Stimulated activated CD8-positive, alpha-beta memory T cell treated with anti-CD3 and anti-CD28 coated beads, Interleukin-4, amount 100 ng/mL, for 1 hour (primary cell): ENCODE measurements around the gene ARHGAP31.

Experiments
- DNase-seq, 2 donors: peaks; one replicate each; pipeline ENCODE4 v3.0.0-alpha.2; 2020; ENCODE audit warnings: low read depth in 2 of 2, low spot score in 1 of 2

Gene ARHGAP31

DNA sequence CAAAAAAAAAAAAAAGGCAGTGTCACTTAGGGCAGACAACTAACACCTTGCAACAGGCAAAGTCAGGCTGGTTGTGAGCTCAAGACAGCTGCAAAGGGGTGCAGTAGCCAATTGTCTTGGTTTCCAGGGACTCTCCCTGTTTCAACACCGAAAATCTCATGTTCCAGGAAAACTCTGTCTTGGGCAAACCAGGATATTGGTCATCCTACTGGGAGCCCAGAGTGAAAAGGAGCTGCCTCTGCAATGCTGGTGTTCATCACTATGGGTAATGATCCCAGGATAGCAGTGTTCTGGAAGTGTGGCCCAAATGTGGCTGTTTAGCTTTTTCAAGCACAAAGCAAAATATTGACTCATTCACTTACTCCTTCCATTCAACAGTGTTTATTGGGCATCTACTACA, 82.6 kb downstream of the ARHGAP31 start:
- DNase-seq, result no peak

DNA sequence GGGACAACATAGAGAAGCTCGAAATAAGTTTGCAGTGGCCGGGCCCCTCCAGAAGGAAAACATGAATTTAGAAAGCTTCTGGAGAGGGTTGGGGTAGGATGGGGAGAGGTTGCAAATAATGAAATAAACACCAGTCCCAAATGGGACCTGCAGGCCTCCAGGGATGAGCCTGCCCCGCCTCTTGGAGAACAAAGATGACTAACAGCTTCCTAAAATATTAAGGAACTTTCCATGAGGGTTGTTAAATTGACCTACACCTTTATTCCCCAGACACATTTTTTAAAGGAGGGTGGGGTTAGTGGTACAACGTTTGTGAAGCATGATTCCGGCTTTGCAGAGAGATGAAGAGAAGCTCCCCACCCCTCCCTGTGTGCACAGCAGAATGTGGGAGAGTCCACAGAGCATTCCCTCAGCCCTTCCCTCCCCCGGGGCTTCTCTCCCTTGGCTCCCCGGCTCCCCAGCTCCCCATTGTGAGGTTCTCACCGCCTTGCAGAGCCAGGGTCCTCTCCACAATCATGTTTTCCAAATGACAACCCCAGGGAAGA, 84.1 kb downstream of the ARHGAP31 start:
- no peak for DNase-seq

DNA sequence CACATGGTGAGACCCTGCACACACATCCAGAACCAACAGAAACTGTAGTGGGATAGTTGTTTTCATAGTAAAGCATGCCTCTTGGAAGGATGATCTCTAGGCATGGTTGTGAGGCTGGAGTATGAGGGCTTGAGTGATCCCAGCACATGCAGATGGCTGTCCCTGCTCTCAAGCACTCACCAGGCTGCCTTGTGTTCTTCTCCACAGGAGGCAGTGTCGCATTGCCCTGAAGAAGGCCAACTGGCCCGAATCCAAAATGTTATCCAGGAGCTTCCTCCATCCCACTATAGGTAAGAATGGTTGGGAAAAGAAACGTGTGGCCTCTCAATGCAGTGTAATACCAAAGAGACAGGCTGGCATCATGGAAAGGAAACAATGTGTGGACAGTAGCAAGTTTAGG, 86.5 kb downstream of the ARHGAP31 start:
- no peak for DNase-seq

DNA sequence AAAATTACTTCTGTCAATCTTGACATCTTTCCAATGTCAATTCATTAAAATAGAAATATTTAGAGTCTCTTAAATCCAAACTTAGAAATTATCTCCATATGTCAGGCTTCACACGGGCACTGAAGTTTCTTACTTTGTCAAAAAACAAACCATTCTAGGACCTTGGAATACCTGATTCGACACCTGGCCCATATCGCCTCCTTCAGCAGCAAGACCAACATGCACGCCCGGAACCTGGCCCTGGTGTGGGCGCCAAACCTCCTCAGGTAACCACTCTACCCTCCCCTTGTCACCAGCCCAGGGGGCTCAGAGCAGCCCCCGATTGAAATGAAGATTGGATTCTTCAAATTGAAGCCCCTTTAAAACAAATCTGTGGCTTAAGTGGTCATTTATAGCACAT, 88.0 kb downstream of the ARHGAP31 start:
- DNase-seq, result no peak

DNA sequence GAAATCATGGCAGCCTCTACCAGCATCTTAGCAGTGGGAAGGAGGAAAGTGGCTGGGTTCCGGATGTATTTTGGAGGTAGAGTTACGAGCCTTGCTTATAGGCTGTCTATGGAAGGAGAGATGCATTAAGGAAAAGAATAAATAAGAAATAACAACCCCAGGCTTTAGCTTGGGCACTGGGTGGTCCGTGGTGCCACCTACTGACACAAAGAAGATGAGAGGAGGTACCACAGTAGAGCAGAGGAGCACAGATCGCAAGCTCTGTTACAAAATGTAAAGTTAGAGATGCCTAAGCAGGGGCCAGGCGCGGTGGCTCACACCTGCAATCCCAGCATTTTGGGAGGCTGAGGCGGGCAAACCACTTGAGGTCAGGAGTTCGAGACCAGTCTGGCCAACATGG, 94.4 kb downstream of the ARHGAP31 start:
- no peak for DNase-seq

DNA sequence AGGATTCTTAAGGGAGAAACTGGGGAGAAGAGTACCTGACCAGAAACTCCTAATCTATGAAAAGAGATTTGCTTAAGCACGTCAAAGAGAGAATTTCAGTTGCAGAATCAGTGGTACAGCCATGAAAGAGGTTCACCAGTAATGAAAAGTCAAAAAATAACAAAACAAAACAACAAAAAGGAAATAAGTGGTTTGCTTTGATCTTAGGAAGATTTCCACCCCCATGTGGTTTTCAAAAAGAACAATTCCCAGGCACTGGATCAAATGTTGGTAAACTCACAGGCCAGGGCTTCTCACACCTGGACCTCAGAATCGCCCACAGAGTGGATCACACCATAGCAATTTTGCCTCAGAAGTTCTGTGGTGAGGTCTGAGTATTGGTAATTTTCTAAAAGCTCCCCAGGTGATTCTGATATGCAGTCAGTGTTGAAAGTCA, 101.8 kb downstream of the ARHGAP31 start:
- DNase-seq, result no peak

DNA sequence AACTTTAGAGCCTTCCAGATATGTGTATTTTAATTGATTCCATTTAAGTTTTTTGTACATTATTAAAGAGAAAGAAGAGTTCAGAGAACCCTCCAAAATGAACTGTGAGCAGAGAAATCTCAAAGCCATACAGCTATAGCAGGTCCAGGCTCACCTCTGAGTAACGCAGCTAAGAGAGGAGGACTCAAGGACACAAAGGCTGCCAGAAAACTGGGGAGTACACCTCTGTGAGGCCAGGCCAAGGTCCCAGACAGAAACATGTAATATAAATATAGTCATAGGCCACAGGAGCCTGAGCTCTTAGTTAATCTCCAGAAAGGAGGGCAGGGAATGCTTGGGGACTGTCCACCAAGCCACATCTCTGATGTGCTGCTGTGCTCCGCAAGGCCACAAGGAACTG, 102.7 kb downstream of the ARHGAP31 start:
- DNase-seq, result no peak

DNA sequence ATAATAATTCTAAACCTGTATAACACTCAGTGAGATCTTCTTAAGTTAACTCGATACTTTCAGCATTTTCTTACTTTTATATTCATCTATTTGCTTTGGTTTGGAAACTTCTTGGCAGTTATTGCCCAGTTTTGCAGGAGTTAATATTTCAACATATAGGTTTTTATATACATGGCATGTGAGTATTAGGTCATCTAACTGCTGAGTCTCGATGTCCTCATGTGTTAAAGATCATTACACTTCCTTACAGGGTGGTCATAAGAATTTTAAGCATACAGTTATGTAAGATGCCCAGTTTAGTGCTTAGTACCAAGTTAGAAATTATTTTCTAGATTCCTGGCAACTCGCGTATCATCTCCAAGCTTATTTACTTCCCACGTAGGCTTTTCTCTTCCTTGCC, 106.3 kb downstream of the ARHGAP31 start:
- DNase-seq, result no peak

DNA sequence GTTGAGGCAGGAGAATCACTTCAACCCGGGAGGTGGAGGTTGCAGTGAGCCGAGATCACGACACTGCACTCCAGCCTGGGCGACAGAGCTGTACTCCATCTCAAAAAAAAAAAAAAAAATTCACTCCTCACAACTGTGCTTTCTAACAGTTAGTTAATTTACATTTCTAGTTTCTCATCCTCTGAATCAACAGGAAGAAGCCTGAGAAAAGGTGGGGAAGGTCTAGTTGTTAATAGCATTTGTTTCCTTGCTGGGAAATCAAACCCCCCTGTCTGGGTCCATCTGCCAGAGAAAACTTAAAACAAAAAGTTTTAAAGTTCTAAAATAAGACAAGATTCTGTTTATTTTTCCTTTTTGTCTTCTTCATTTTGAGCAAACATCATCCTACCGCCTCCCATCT, 106.9 kb downstream of the ARHGAP31 start:
- DNase-seq, result no peak

DNA sequence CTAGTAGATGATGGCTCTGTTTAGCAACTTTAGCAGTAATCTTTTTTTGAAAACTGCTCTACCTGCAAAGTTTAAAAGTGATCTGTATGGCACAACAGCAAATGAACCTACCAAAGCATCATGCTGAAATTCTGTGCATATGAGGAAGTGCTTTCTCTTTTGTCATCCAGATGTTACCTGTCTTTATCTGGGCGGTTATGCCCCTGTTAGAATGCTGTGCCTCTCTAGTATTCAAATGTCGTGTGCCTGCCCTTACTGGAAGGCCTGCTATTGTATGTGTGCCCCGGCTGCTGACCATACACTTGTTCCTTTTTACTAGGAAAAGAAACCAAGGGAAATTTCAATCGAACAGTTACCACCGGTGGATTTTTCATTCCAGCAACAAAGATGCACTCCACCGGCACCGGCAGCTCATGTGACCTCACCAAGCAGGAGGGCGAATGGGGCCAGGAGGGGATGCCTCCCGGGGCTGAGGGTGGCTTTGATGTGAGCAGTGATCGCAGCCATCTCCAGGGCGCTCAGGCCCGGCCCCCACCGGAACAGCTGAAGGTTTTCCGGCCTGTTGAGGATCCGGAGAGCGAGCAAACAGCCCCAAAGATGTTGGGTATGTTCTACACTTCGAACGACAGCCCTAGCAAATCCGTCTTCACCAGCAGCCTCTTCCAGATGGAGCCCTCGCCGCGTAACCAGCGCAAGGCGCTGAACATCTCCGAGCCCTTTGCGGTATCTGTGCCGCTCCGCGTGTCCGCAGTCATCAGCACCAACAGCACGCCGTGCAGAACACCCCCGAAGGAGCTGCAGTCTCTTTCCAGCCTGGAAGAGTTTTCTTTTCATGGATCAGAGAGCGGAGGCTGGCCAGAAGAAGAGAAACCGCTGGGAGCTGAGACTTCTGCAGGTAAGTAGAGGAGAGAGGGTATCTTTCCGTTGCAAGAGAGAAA, 107.6 kb downstream of the ARHGAP31 start:
- DNase-seq, result no peak

DNA sequence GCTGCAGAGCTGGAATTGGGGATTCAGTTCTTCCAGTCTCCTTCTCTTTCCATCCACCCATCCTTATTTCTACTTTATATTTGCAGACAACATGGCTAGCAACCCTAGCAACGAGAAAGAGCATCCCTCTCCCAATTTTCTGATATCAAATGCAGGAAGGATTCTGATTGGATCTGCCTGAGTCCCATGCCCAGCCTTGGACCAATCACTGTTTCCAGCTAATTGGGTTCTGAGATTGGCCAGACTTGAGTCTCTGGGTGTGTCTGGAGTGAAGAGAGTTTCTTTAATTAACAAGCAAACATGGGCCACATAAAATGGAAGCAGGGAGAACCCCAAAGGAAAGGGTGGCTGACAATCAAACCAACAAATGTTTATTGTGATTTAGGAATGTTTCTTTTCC, 108.6 kb downstream of the ARHGAP31 start:
- DNase-seq, result no peak

DNA sequence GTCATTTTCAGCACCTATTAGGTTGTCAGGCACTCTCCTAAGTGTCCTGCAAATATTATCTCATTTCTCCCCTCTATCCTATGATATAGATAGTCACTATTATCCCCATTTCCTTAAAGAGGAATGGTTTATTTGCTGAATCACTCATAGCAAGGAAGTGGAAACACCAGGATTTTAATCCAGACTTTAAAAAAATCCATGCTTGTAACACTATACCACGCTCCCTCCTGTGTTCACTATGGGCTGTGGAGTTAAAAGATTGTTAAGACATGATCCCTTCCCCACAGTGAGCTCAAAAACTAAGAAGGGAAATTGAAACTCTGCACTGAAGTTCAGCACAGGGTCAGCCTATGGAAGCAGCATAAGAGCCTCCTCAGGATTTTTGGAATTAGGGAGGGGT, 109.0 kb downstream of the ARHGAP31 start:
- DNase-seq, result no peak

DNA sequence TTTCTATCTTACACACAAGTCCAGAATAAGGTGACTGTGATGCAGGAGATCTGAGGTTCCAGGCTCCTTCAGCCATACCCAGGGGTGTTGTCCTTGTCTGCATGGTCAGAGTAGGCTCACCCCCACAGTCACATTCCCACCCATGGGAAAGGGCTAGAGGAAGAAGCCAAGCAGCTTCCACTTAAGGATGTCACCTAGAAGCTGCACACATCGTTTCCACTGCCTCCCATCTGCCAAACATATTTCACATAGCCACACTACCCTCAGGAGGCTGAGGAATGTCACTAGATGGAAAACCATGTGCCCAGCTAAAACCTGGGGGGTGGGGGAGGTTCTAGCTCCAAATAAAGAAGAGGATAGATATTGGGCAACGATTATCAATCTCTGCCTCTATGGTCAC, 111.1 kb downstream of the ARHGAP31 start:
- no peak for DNase-seq

DNA sequence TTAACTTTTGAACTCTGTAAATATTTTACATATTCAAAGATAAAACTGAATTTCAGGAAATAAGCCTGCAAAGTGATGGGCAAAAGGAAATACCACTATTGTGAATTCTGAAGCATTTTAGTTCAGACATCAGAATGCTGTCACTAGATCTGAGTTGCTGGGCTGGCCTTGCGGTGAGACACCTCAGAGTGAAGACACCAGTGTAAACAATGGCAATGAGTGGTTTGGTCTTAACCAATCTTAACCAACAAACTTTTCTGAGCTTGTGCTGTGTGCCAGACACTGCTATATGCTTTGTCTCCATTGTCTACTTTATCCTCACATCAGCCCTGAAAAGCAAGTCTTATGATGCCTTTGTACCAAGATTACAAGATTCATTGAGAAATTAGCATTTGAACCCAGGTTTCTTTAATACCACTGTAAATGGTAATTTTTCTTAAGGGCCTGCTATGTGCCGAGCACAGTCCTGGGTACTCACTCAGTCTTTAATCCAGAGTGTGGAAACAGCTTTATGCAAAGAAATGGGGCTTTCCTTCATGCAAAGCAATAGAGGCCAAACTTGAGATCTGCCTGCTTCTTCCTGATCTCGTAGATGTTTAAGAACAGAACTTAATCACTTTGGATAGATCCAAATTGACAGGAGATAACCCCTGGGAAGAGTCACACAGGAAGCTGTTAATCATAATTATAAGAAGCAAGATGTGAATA, 114.2 kb downstream of the ARHGAP31 start:
- no peak for DNase-seq

DNA sequence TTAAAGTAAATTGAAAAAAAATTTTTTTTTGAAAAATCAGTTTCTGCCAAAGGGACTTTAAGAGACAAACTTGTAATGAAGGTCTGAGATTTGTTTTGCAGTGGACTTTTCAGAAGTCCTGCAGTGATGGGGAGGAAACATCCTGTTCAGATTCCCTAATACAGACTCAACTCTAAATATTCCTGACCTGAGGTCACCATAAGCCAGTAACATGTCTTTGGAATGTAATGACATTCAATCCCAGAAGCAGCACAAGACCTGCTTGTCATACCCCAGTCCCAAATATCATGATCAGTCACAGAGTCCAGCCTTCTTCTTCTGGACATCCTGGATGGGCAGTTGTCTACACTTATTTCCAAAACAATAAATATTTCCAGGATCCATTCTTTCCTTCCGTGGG, 115.7 kb downstream of the ARHGAP31 start:
- no peak for DNase-seq

DNA sequence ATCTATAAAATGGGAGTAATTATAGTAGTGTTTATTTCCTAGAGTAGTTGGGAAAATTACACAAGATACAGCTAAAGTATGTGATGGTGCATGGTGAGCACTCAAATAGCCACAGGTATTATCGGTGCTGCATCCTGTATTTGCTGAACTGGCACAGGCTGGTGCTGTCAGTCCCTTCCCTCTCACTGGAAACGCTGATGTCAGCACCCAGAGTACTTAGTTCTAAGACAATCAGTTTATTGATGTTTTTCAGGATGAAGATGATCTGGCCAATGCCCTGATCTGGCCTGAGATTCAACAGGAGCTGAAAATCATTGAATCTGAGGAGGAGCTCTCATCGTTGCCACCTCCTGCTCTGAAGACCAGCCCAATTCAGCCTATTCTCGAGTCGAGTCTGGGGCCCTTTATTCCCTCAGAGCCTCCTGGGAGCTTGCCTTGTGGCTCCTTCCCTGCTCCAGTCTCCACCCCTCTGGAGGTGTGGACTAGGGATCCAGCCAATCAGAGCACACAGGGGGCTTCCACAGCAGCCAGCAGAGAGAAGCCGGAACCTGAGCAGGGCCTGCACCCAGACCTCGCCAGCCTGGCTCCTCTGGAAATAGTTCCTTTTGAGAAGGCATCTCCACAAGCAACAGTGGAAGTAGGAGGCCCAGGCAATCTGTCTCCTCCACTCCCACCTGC, 119.6 kb downstream of the ARHGAP31 start:
- no peak for DNase-seq

DNA sequence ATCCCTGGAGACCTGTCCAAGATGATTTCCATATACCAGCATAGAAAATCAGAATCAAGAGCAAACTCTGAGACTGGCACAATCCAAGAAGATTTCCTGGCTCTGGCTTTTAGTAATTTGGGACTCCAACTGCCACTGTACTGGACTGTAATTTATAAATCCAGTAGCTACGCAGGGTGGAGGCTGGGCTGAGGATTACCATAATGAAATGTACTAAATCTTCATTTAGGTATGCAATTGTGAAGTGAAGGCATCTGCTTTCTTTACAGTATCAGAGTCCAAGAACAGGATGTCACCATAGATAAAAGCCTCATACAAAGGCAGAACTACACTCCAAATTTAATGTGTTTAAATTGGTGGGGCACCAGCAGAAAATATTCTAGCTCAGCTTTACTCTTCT, 122.7 kb downstream of the ARHGAP31 start:
- DNase-seq, result no peak

DNA sequence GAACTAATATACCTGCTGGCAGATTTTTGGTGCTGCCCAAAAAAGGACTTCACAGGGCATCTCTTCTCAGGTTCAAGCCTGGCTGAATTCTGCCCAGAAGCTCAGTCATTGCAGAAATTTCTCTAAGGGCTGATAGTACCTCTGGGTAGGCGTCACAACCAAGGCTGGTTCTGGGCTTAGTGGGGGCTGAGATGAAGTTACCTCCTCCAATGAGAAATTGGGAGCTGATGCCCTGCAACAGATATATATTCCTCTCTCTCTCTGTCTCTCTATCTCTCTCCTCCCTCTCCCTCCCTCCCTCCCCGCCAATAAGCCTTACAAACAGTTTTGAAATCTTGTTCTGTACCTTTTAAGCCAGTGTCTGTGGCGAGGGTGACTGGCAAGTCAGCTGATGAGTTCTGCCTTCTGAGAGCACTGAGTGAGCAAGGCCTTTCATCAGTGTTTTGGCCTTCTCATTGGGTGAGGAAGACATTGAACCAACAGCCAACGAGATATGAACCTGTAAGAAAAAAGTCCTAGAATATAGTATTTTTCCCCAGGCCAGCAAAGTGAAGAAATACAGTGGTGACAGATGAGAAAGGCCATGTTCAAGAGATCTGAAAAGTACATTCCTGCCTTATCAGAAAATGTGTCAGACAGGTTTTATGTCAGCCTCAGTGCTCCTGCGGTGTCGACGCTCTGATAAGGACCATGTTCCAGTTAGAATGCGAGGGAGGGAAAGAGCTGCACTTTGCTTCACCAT, 123.8 kb downstream of the ARHGAP31 start:
- no peak for DNase-seq

DNA sequence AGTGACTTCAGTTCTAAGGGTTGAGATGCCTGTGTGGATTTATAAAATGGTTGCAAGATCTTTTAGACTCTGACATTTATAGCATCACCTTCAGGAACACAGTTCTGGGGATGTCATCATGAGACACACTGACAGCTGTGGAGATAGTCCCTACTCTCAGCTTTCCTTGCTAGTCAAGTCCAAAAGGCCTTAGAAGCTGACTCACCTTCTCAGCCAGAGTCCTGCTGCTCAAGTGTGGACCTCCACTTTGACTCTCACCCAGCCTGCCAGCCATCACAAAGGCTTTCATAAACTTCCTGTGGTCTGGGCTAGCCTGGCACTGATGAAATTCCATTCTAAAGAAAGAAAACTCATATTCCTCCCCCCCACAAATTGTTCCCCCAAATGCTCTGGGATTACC, 124.5 kb downstream of the ARHGAP31 start:
- no peak for DNase-seq

DNA sequence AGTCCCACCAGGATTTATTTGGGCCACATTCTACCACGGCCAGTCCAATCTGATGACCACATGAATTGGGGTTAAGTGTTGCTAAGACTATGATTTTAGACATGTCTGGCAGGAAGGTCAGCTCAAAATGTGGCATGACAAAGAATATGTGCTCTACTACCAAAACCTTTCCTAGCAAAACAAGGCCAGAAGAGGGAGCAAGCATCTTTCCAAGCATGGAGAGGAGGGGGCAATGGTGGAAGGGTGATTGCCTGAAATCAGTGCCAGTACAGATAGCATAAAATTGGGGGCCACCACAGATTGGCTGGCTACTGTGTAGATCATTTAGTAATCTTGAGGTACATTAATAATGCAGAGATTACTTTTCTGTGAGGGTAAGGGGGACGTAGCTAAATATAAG, 126.0 kb downstream of the ARHGAP31 start:
- no peak for DNase-seq

DNA sequence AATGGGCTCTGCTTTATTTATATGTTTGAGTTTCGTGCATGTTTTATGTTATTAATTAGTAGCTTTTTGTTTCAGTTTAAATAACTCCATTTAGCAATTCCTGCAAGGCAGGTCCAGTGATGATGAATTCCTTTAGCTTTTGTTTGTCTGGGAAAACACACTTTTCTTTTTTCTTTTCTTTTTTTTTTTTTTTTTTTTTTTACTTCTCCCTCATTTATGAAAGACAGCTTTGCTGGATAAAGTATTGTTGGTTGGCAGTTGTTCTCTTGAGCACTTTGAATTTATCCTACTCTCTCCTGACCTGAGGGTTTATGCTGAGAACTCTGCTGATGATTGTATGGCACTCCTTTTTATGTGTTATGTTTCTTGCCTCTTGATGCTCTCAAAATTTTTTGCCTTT, 133.5 kb downstream of the ARHGAP31 start:
- no peak for DNase-seq
